GM23338 (cell line): ENCODE results near the gene SLC38A8.

Experiments used
- TF ChIP-seq, protein P1 (sequence below): IDR thresholded peaks from 2 replicates; pipeline ENCODE4 v1.6.1; 2016; ENCODE audit warnings: antibody characterized with exemption
- TF ChIP-seq, protein P2 (sequence below): IDR thresholded peaks from one replicate; pipeline ENCODE4 v1.6.1; 2018; ENCODE audit warnings: antibody characterized with exemption; ENCODE audit not compliant: unreplicated experiment

DNA sequence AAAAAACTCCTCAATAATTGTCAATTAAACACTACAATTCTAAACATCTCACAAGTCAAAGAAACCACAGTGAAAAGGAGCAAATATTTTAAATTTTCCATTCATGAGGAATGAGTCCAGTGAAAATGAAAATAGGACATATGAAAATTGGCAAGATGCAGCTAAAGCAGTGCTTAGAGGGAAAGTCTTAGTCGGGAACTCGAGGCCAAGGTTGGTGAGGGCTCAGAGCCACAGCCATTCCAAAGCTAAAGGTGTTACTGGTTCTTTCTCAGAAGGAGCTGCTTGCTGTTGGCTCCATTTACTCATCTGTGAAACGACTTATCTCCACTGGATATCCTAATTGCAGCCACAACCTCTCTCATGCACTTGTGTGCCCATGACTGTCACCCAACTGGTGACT is 6.5 kb downstream of the SLC38A8 start:
- TF ChIP-seq, protein P1, sequence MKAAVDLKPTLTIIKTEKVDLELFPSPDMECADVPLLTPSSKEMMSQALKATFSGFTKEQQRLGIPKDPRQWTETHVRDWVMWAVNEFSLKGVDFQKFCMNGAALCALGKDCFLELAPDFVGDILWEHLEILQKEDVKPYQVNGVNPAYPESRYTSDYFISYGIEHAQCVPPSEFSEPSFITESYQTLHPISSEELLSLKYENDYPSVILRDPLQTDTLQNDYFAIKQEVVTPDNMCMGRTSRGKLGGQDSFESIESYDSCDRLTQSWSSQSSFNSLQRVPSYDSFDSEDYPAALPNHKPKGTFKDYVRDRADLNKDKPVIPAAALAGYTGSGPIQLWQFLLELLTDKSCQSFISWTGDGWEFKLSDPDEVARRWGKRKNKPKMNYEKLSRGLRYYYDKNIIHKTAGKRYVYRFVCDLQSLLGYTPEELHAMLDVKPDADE = no peak
- TF ChIP-seq, protein P2, sequence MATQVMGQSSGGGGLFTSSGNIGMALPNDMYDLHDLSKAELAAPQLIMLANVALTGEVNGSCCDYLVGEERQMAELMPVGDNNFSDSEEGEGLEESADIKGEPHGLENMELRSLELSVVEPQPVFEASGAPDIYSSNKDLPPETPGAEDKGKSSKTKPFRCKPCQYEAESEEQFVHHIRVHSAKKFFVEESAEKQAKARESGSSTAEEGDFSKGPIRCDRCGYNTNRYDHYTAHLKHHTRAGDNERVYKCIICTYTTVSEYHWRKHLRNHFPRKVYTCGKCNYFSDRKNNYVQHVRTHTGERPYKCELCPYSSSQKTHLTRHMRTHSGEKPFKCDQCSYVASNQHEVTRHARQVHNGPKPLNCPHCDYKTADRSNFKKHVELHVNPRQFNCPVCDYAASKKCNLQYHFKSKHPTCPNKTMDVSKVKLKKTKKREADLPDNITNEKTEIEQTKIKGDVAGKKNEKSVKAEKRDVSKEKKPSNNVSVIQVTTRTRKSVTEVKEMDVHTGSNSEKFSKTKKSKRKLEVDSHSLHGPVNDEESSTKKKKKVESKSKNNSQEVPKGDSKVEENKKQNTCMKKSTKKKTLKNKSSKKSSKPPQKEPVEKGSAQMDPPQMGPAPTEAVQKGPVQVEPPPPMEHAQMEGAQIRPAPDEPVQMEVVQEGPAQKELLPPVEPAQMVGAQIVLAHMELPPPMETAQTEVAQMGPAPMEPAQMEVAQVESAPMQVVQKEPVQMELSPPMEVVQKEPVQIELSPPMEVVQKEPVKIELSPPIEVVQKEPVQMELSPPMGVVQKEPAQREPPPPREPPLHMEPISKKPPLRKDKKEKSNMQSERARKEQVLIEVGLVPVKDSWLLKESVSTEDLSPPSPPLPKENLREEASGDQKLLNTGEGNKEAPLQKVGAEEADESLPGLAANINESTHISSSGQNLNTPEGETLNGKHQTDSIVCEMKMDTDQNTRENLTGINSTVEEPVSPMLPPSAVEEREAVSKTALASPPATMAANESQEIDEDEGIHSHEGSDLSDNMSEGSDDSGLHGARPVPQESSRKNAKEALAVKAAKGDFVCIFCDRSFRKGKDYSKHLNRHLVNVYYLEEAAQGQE = no peak
